SJCRH30 (cell line): ENCODE measurements around the gene FEM1B. TPM values are rescaled to one million over a fixed set of nuclear protein-coding genes. Genes with fewer than 3 reads are reported as not detected.

ENCODE experiments used
- DNase-seq, 2 experiments: peaks; one replicate each; pipeline ENCODE4 v3.0.0-alpha.2; 2015 to 2020
- H3K27ac ChIP-seq: fragments of 250-450 bp; sonication (Bioruptor Pico); 2 replicates; pipeline ENCODE4 v1.5.1; 2020; ENCODE audit warnings: mild to moderate bottlenecking, moderate library complexity
- H3K27me3 ChIP-seq: fragments of 250-450 bp; sonication (Bioruptor Pico); 2 replicates; pipeline ENCODE4 v1.5.1; 2020; ENCODE audit warnings: mild to moderate bottlenecking, moderate library complexity
- H3K36me3 ChIP-seq: fragments of 250-450 bp; sonication (Bioruptor Pico); 2 replicates; pipeline ENCODE4 v1.5.1; 2020; ENCODE audit warnings: mild to moderate bottlenecking, moderate library complexity
- H3K4me1 ChIP-seq: fragments of 250-450 bp; sonication (Bioruptor Pico); 2 replicates; pipeline ENCODE4 v1.5.1; 2020; ENCODE audit warnings: mild to moderate bottlenecking, moderate library complexity
- H3K4me3 ChIP-seq: fragments of 250-450 bp; sonication (Bioruptor Pico); 2 replicates; pipeline ENCODE4 v1.5.1; 2020; ENCODE audit warnings: mild to moderate bottlenecking, moderate library complexity
- H3K9me3 ChIP-seq: fragments of 250-450 bp; sonication (Bioruptor Pico); replicated peaks from 2 replicates; pipeline ENCODE4 v1.5.1; 2020; ENCODE audit warnings: mild to moderate bottlenecking, moderate library complexity
- total RNA-seq: library from RNA; depleted of rRNA; stranded (reverse); fragments of >200 nt; shearing (Covaris generic); gene quantifications from 2 replicates; pipeline ENCODE4 v1.2.3, GENCODE V29; 2014

The FEM1B gene
- total RNA-seq, 1 experiment from 2014 or later = 67.0 TPM

DNA sequence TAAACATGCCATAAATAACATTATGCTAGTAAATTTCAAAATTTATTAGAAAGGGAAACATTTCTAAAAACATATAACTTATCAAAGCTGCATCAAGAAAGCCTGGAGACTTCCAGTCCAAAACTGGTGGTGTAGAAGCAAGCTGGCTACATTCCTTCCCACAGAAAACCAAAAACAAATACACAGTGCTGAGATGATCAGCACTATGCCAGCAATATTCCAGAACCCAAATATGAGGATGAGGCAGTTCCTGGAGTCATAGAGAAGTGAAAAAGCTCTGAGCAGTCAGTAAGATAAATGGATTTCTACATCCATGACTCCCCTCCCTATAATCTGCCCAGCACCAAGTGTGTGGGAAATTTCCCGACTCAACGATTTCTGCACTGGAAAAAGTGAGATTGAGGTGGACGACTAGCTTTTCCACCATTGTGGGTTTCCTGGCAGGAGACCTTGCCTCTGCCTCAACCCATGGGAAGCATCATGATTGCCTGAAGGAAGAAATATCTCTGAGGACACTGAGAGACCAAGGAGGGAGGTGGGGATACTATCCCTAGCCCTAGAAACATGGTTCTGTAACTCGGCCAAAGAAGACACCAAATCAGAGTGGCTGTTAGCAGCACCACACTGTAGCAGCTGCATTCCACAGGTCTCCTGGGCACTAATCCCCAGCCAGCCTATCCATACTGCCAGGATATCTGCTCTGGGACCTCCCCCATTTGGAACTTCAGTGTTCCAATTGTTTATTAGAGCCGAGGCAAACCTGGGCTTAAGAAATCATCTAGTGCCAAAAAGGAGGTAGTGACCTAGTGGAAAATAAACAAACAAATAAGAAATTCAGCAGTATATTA, 36.2 kb upstream of the FEM1B start:
- Histone ChIP-seq H3K4me1 (no peaks in the 10 kb centered on the region), H3K4me3 (no peak overlapping the region), H3K27me3 (no peaks in the 10 kb centered on the region), H3K9me3 (peaks cover 10% of the 10 kb centered on the region), H3K27ac (no peak overlapping the region), H3K36me3 (no peaks in the 10 kb centered on the region)
- DNase-seq = peak in 1 of 2 experiments; percentile 45

- Histone ChIP-seq H3K4me3 (no peak overlapping the region), H3K27me3 (no peaks in the 10 kb centered on the region), H3K9me3 (peaks cover 16% of the 10 kb centered on the region), H3K27ac (no peak overlapping the region), H3K36me3 (no peaks in the 10 kb centered on the region), H3K4me1 (no peaks in the 10 kb centered on the region)
- no peak for DNase-seq
Observed at GRCh38 chr15:68244235-68244634, 33.3 kb upstream of the FEM1B start.

GRCh38 chr15:68249058-68249713, 28.4 kb upstream of the FEM1B start:
- Histone ChIP-seq H3K27ac (no peak overlapping the region), H3K36me3 (no peaks in the 10 kb centered on the region), H3K4me3 (no peak overlapping the region), H3K4me1 (no peaks in the 10 kb centered on the region), H3K9me3 (peaks cover 11% of the 10 kb centered on the region), H3K27me3 (no peaks in the 10 kb centered on the region; the same call in 1 of the 2 replicates)
- DNase-seq = no peak

GRCh38 chr15:68252925-68253534, 24.5 kb upstream of the FEM1B start:
- H3K27me3 ChIP-seq = no peaks in the 10 kb centered on the region; the same call in none of the 2 replicates
- no peak overlapping the region for H3K27ac ChIP-seq
- DNase-seq = peak; percentile 52 to 84
- no peaks in the 10 kb centered on the region for H3K4me1 ChIP-seq
- H3K36me3 ChIP-seq = no peaks in the 10 kb centered on the region
- peaks cover 7% of the 10 kb centered on the region; the same call in 1 of the 2 replicates for H3K9me3 ChIP-seq
- H3K4me3 ChIP-seq = no peak overlapping the region

- H3K27ac ChIP-seq = no peak overlapping the region
- DNase-seq = no peak
- no peaks in the 10 kb centered on the region; the same call in none of the 2 replicates for H3K27me3 ChIP-seq
- no peak overlapping the region for H3K4me3 ChIP-seq
- H3K9me3 ChIP-seq = no peaks in the 10 kb centered on the region
- H3K4me1 ChIP-seq = no peaks in the 10 kb centered on the region
- no peaks in the 10 kb centered on the region for H3K36me3 ChIP-seq
Observed at GRCh38 chr15:68256675-68257450, 20.7 kb upstream of the FEM1B start.

- no peaks in the 10 kb centered on the region for H3K9me3 ChIP-seq
- H3K4me1 ChIP-seq = no peaks in the 10 kb centered on the region
- DNase-seq = no peak
- no peaks in the 10 kb centered on the region for H3K36me3 ChIP-seq
- H3K27ac ChIP-seq = no peak overlapping the region
- H3K4me3 ChIP-seq = no peak overlapping the region
- no peaks in the 10 kb centered on the region; the same call in 1 of the 2 replicates for H3K27me3 ChIP-seq
Observed at GRCh38 chr15:68258692-68259091, 18.9 kb upstream of the FEM1B start.

DNA sequence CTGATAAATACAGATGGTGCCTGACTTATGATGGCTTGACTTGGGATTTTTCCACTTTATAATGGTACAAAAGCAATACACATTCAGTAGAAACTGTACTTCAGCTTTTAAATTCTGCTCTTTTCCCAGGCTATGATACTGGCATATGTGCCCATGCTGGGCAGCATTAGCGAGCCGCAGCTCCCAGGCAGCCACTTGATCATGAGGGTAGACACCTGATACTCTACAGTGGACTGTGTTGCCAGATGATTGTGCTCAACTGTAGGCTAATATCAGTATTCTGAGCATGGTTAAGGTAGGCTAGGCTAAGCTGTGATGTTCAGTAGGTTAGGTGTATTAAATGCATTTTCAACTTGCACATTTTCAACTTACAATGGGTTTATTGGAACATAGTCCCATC, 17.7 kb upstream of the FEM1B start:
- no peaks in the 10 kb centered on the region for H3K36me3 ChIP-seq
- no peak overlapping the region for H3K27ac ChIP-seq
- no peaks in the 10 kb centered on the region for H3K9me3 ChIP-seq
- H3K27me3 ChIP-seq = no peaks in the 10 kb centered on the region; the same call in 1 of the 2 replicates
- no peak overlapping the region for H3K4me3 ChIP-seq
- no peak for DNase-seq
- H3K4me1 ChIP-seq = no peaks in the 10 kb centered on the region

DNA sequence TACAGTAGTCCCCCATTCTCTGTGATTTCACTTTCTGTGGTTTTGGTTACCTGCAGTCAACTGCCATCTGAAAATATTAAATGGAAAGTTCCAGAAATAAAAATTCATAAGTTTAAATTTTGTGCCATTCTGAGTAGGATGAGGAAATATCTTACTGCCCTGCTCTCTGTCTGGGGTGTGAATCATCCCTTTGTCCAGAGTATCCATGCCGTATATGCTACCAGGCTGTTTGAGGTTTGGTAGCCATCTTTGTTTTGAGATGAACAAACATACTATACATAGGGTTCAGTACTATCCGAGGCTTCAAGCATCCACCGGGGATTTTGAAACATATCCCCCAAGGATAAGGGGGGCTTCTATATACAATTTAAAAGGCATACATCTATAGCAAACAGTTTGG, 16.3 kb upstream of the FEM1B start:
- H3K27ac ChIP-seq = no peak overlapping the region
- H3K27me3 ChIP-seq = no peaks in the 10 kb centered on the region; the same call in 1 of the 2 replicates
- no peak for DNase-seq
- H3K4me1 ChIP-seq = no peaks in the 10 kb centered on the region
- no peaks in the 10 kb centered on the region for H3K36me3 ChIP-seq
- no peak overlapping the region for H3K4me3 ChIP-seq
- no peaks in the 10 kb centered on the region for H3K9me3 ChIP-seq

DNA sequence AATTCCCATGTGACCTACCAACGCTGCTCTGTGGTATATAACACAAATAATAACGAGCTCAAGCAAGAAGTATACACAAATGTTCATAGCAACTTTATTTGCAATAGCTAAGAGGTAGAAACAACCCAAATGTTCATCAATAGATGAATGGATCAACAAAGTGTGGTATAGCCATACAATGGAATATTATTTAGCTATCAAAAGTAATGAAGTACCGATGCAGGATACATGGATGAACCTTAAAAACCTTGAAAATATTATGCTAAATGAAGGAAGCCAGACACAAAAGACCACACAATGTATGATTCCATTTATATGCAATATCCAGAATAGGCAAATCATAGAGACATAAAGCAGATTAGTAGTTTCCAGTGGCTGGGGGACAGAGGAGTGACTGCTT, 15.6 kb upstream of the FEM1B start:
- DNase-seq = no peak
- no peaks in the 10 kb centered on the region for H3K4me1 ChIP-seq
- H3K4me3 ChIP-seq = no peak overlapping the region
- H3K27ac ChIP-seq = no peak overlapping the region
- H3K9me3 ChIP-seq = no peaks in the 10 kb centered on the region
- H3K36me3 ChIP-seq = no peaks in the 10 kb centered on the region
- H3K27me3 ChIP-seq = no peaks in the 10 kb centered on the region

DNA sequence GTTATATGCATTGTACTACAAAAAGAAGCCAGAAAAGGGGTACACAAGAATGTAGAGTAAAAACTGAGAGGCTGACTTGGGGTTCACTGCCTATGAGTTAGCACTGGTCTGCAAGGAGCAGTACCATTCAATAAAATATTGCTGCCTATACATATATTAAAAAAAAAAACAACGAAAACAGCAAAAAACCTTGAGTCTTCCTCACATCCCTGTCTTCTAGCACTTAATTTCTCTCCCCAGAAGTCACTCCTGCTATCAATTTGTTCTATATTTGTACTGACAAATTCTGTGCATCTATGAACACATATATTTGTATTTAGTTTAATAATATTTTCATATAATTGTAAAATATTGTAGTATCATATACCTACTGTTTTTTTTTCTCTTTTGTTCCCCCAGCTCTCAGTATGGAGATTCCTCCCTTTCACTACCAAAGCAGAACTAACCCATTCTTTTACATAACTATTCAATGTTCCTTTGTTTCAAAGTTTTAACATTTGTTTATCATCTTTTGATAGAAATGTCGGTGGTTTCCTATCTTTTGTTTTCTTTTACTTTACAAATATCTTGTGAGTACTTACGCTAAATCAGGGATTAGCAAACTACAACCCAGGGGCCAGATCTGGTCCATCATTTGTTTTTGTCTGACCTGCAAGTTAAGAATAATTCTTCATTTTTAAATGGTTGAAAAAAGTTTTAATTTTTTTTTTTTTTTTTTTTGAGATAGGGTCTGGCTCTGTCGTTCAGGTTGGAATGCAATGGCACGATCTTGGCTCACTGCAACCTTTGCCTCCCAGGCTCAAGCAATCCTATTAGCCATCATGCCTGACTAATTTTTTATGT, 14.8 kb upstream of the FEM1B start:
- Histone ChIP-seq H3K4me1 (no peaks in the 10 kb centered on the region), H3K27ac (no peak overlapping the region), H3K36me3 (no peaks in the 10 kb centered on the region), H3K4me3 (no peak overlapping the region), H3K9me3 (no peaks in the 10 kb centered on the region), H3K27me3 (no peaks in the 10 kb centered on the region)
- no peak for DNase-seq

DNA sequence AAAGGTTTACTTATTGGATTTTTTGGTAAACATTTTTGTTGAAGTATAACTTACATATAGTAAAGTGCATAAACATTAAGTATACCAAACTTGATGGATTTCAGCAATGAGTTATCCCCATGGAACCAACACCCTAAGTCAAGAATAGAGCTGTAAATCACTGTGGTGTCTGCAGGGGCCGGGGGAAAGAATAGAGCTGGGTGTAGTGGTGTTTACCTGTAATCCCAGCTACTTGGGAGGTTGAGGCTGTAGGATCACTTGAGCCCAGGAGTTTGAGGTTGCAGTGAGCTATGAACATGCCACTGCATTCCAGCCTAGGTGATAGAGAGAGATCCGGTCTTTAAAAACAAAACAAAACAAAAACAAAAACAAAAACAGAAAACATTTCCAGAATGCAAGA, 13.3 kb upstream of the FEM1B start:
- Histone ChIP-seq H3K27ac (no peak overlapping the region), H3K4me3 (no peak overlapping the region), H3K36me3 (no peaks in the 10 kb centered on the region), H3K27me3 (no peaks in the 10 kb centered on the region), H3K9me3 (no peaks in the 10 kb centered on the region), H3K4me1 (no peaks in the 10 kb centered on the region)
- DNase-seq = no peak

DNA sequence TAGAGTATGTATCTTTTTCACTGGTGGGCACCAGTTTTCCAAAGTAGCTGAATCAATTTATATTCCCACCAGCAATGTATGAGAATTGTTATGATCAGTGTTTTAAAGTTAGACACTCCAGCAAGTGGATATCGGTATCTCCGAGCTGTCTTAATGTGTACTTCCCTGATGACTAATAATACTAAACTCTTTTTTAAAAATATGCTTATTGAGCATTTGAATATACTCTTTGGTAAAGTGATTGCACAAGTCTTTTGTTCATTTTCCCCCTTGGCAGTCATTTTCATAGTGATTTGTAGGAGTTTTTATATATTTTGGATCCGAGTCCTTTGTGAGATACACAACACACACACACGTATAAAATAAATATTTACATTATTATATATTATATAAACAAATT, 12.5 kb upstream of the FEM1B start:
- H3K36me3 ChIP-seq = no peaks in the 10 kb centered on the region
- no peak for DNase-seq
- H3K27me3 ChIP-seq = no peaks in the 10 kb centered on the region
- no peak overlapping the region for H3K4me3 ChIP-seq
- H3K9me3 ChIP-seq = no peaks in the 10 kb centered on the region
- H3K27ac ChIP-seq = no peak overlapping the region
- H3K4me1 ChIP-seq = no peaks in the 10 kb centered on the region

DNA sequence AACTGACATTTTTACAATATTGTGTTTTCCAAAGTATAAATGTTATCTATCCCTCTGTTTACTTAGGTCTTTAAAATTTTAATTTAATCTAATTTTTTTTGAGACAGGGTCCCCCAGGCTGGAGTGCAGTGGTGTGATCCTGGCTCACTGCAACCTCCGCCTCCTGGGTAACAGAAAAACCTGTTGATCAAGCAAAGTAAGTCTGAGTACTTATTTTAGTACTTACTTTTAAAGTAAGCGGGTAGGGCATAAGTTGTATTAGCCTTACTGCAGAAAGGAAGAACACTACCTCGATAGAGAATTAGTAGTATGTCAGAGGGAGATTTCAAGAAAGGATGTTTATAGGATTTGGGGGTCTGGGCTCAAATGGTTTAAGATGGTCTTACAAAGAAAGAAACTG, 11.9 kb upstream of the FEM1B start:
- Histone ChIP-seq H3K9me3 (no peaks in the 10 kb centered on the region), H3K27ac (no peak overlapping the region), H3K27me3 (no peaks in the 10 kb centered on the region), H3K36me3 (no peaks in the 10 kb centered on the region), H3K4me3 (no peak overlapping the region), H3K4me1 (no peaks in the 10 kb centered on the region)
- no peak for DNase-seq

- no peaks in the 10 kb centered on the region for H3K36me3 ChIP-seq
- no peak overlapping the region for H3K4me3 ChIP-seq
- H3K27ac ChIP-seq = no peak overlapping the region
- H3K27me3 ChIP-seq = no peaks in the 10 kb centered on the region
- H3K4me1 ChIP-seq = no peaks in the 10 kb centered on the region
- no peak for DNase-seq
- H3K9me3 ChIP-seq = no peaks in the 10 kb centered on the region
Observed at GRCh38 chr15:68268405-68268804, 9.1 kb upstream of the FEM1B start.
